ENCODE data around the gene ATXN10. TPM values are rescaled to one million over a fixed set of nuclear protein-coding genes. Genes with fewer than 3 reads are reported as not detected.

ATXN10 gene
- total RNA-seq, 1 experiment from 2014 or later = 135 TPM

GRCh38 chr22:45823336-45823735 is 151.7 kb downstream of the ATXN10 start:
- no peaks in the 10 kb centered on the region for H3K79me2 ChIP-seq (ENCODE audit: insufficient read depth, low read length)
- RAD21 ChIA-PET (ENCODE audit: low non-redundant PET in 1 of 2, low total read pairs in 2 of 2, uncharacterized antibody in 2 of 2, unreplicated experiment in 2 of 2) = no interaction called here
- H3K9me3 ChIP-seq (ENCODE audit: control insufficient read depth in 1 of 2, insufficient read depth in 1 of 2, low read depth in 1 of 2, low read length in 2 of 2) = no peaks in the 10 kb centered on the region
- intact Hi-C loops (cut with micrococcal nuclease) = no loop called here
- no peaks in the 10 kb centered on the region for H3K4me1 ChIP-seq (ENCODE audit: control insufficient read depth in 1 of 2, insufficient read depth in 2 of 2, low read length in 2 of 2)
- CTCF ChIA-PET = no interaction called here
- H4K20me1 ChIP-seq (ENCODE audit: insufficient read depth) = no peaks in the 10 kb centered on the region
- BruUV-seq (replicated peaks) = no TSS peak
- ATAC-seq = no peak
- no peak for DNase-seq (ENCODE audit: low read depth, low spot score)
- H2AFZ ChIP-seq (ENCODE audit: low read depth, low read length, poor library complexity, severe bottlenecking) = no peak overlapping the region
- TF ChIP-seq EGR1 (IDR thresholded peaks at IDR 0.05; ENCODE audit: low read depth) (no peak), ZNF274 (IDR thresholded peaks at IDR 0.05; ENCODE audit: low read depth, low read length) (no peak), ZBTB33 (IDR thresholded peaks at IDR 0.05; ENCODE audit: extremely low read depth, insufficient replicate concordance, low read length) (no peak), CTCF (IDR thresholded peaks at IDR 0.05 in 2 of 3, conservative IDR thresholded peaks at IDR 0.05 in 1 of 3; ENCODE audit: borderline replicate concordance in 1 of 3, insufficient read depth in 1 of 3, low read depth in 2 of 3, low read length in 2 of 3) (no peak), ZFX (IDR thresholded peaks at IDR 0.05) (no peak), EZH2 (IDR thresholded peaks at IDR 0.05) (no peak), SP1 (IDR thresholded peaks at IDR 0.05; ENCODE audit: low read depth) (no peak), SRF (IDR thresholded peaks at IDR 0.05; ENCODE audit: low read depth) (no peak), POLR2A (IDR thresholded peaks at IDR 0.05; ENCODE audit: borderline replicate concordance, extremely low read depth, insufficient read depth, insufficient read length) (no peak)
- H3K27me3 ChIP-seq (ENCODE audit: insufficient read depth, low read length) = no peaks in the 10 kb centered on the region
- no peak overlapping the region for H3K9ac ChIP-seq (ENCODE audit: low read length)
- H3K4me3 ChIP-seq (replicated peaks in 1 of 2; ENCODE audit: low read depth in 1 of 2, low read length in 2 of 2) = no peak overlapping the region
- no peak overlapping the region for H3K27ac ChIP-seq (ENCODE audit: low read depth, low read length)
- H3K9me2 ChIP-seq (ENCODE audit: insufficient read depth) = no peaks in the 10 kb centered on the region
- no peak overlapping the region for H3K4me2 ChIP-seq (ENCODE audit: low read length)
- POLR2A ChIA-PET = interaction anchor here (0.6 kb wide), 1 partner anchor 205 kb away, joined by 5 read pairs; no protein-coding TSS in a partner anchor
- H3K36me3 ChIP-seq (ENCODE audit: control insufficient read depth in 1 of 2, insufficient read depth in 2 of 2, low read length in 2 of 2) = no peaks in the 10 kb centered on the region
